ENCODE data around the gene TRIM24. TPM values are rescaled to one million over a fixed set of nuclear protein-coding genes. Genes with fewer than 3 reads are reported as not detected.

TRIM24 gene
- total RNA-seq, 1 donor from 2014 or later, result 93.8 TPM

DNA sequence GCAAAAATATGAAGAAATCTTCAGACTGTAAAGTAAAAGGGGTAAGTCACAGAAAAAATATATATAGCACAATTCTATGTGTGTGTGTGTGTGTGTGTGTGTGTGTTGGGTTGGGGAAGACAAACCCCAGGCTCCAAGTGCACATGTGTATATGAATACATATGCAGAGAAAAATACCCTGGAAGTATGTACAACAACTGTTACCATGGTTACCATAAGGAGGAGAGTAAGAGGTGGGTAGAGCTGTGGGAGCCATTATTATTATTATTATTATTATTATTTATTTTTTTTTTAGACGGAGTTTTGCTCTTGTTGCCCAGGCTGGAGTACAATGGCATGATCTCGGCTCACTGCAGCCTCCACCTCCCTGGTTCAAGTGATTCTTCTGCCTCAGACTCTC is 23.7 kb upstream of the TRIM24 start:
- Mint-ChIP-seq H3K9me3 (peaks cover 13% of the 10 kb centered on the region), H3K36me3 (ENCODE audit: low read depth) (peaks cover 10% of the 10 kb centered on the region), H3K4me1 (no peaks in the 10 kb centered on the region), H3K27ac (ENCODE audit: unreplicated experiment) (no peak overlapping the region), H3K27me3 (ENCODE audit: low read depth) (no peaks in the 10 kb centered on the region), H3K4me3 (no peak overlapping the region)
- TF ChIP-seq, protein P1, sequence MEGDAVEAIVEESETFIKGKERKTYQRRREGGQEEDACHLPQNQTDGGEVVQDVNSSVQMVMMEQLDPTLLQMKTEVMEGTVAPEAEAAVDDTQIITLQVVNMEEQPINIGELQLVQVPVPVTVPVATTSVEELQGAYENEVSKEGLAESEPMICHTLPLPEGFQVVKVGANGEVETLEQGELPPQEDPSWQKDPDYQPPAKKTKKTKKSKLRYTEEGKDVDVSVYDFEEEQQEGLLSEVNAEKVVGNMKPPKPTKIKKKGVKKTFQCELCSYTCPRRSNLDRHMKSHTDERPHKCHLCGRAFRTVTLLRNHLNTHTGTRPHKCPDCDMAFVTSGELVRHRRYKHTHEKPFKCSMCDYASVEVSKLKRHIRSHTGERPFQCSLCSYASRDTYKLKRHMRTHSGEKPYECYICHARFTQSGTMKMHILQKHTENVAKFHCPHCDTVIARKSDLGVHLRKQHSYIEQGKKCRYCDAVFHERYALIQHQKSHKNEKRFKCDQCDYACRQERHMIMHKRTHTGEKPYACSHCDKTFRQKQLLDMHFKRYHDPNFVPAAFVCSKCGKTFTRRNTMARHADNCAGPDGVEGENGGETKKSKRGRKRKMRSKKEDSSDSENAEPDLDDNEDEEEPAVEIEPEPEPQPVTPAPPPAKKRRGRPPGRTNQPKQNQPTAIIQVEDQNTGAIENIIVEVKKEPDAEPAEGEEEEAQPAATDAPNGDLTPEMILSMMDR (conservative IDR thresholded peaks at IDR 0.05), result no peak
- no peak for DNase-seq (ENCODE audit: low read depth, low spot score)

DNA sequence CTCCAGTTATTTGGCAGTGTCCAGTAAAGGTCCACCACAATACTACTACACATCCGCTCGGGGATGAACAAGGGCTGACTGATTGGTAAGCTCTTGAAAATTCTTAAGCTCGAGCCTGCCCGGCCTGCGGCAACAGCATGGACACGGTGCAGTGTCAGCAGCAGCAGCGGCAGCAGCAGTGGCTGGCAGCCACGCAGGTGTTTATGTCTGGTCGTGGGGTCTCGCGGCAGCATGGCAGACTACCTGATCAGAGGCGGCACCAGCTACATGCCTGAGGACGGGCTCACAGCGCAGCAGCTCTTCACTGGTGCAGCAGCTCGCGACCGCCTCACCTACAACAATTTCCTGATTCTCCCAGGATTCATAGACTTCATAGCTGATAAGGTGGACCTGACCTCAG is 19.6 kb upstream of the TRIM24 start:
- H3K4me3 Mint-ChIP-seq, result no peak overlapping the region
- DNase-seq (ENCODE audit: low read depth, low spot score), result no peak
- H3K27me3 Mint-ChIP-seq (ENCODE audit: low read depth), result no peaks in the 10 kb centered on the region
- TF ChIP-seq, protein P1 (conservative IDR thresholded peaks at IDR 0.05), result no peak
- peaks cover 2% of the 10 kb centered on the region for H3K36me3 Mint-ChIP-seq (ENCODE audit: low read depth)
- peaks cover 8% of the 10 kb centered on the region for H3K9me3 Mint-ChIP-seq
- H3K27ac Mint-ChIP-seq (ENCODE audit: unreplicated experiment), result peak overlapping the region; percentile 43
- H3K4me1 Mint-ChIP-seq, result no peaks in the 10 kb centered on the region

DNA sequence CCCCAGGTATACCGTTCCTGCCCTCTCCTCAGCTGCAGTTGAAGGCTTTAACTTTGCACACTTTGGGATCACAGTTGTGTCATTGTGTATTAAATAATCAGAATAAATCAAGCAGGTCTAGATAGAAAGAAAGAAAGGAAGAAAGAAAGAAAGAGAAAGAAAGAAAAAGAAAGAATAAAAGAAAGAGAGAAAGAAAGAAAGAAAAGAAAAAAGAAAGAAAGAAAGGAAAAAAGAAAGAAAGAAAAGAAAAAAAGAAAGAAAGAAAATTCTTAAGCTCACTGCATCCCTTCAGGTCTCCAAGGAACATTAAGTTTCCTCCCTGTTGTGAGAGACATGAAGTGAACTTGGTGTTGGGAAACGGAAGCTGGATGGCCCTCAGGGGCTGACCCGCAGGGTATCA is 17.2 kb upstream of the TRIM24 start:
- Mint-ChIP-seq H3K27me3 (ENCODE audit: low read depth) (no peaks in the 10 kb centered on the region), H3K9me3 (peaks cover 8% of the 10 kb centered on the region), H3K36me3 (ENCODE audit: low read depth) (peaks cover 3% of the 10 kb centered on the region), H3K4me3 (no peak overlapping the region), H3K4me1 (no peaks in the 10 kb centered on the region), H3K27ac (ENCODE audit: unreplicated experiment) (no peak overlapping the region)
- TF ChIP-seq, protein P1 (conservative IDR thresholded peaks at IDR 0.05), result no peak
- no peak for DNase-seq (ENCODE audit: low read depth, low spot score)

DNA sequence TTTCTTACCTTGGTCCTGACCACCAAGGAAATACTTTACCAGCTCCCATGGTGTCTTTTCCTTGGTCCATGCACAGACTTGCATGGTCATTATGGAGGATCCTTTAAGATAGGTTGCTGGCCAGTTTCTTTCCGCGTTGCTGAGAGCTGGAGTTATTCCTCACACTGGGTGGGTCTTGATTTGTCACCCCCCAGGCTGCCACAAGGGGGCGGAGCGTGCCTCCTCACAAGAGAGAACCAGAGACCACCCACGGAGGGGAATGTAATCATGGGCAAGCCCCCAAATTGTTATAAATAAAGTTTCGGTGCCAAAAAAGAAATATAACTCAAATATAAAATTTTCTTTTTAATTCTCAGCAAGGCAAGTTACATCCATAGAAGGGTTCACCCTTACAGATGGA is 10.5 kb upstream of the TRIM24 start:
- H3K27me3 Mint-ChIP-seq (ENCODE audit: low read depth), result no peaks in the 10 kb centered on the region
- peak; percentile 45 for DNase-seq (ENCODE audit: low read depth, low spot score)
- H3K27ac Mint-ChIP-seq (ENCODE audit: unreplicated experiment), result no peak overlapping the region
- TF ChIP-seq, protein P1 (conservative IDR thresholded peaks at IDR 0.05), result peak; percentile 52
- H3K4me3 Mint-ChIP-seq, result no peak overlapping the region
- H3K4me1 Mint-ChIP-seq, result no peaks in the 10 kb centered on the region
- peaks cover 3% of the 10 kb centered on the region for H3K36me3 Mint-ChIP-seq (ENCODE audit: low read depth)
- peaks cover 7% of the 10 kb centered on the region for H3K9me3 Mint-ChIP-seq

DNA sequence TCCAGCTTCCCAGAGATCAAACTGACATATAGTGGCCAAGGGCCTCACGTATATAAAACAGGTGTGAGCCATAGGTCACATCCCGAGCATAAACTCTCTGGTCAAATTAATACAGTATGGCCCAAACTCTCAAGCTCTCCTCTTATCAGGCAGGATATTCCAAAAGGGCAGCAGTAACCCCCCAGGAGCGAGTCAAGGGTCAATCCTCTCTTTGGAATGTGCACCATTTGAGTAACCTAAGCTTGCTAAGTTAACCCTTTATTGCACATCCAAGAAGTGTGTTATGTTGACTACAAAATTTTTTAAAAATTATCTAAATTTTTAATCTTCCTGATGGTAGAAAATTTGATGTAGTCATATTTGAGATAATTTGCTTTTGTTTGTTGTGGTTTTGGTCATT is 4.5 kb upstream of the TRIM24 start:
- Mint-ChIP-seq H3K9me3 (peaks cover 2% of the 10 kb centered on the region), H3K4me3 (no peak overlapping the region), H3K4me1 (peaks cover 18% of the 10 kb centered on the region), H3K27me3 (ENCODE audit: low read depth) (no peaks in the 10 kb centered on the region), H3K36me3 (ENCODE audit: low read depth) (peaks cover 2% of the 10 kb centered on the region), H3K27ac (ENCODE audit: unreplicated experiment) (no peak overlapping the region)
- TF ChIP-seq, protein P1 (conservative IDR thresholded peaks at IDR 0.05), result no peak
- no peak for DNase-seq (ENCODE audit: low read depth, low spot score)

DNA sequence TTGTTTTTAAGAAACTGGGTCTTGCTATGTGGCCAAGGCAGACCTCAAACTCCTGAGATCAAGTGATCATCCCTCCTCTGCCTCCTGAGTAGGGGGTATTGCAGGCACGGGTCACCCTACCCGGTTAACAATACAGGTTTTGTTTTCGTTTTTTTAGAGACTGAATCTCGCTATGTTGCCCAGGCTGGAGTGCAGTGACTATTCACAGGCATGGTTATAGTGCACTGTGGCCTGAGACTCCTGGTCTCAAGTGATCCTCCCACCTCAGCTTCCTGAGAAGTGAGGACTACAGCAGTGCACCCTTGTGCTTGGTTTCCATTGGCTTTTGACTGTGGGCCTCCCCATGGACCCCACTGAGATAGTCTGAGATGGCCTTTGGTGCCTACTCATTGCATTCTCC is 3.8 kb upstream of the TRIM24 start:
- peaks cover 21% of the 10 kb centered on the region for H3K4me1 Mint-ChIP-seq
- no peak for DNase-seq (ENCODE audit: low read depth, low spot score)
- H3K36me3 Mint-ChIP-seq (ENCODE audit: low read depth), result peaks cover 4% of the 10 kb centered on the region
- TF ChIP-seq, protein P1 (conservative IDR thresholded peaks at IDR 0.05), result no peak
- H3K4me3 Mint-ChIP-seq, result no peak overlapping the region
- H3K27me3 Mint-ChIP-seq (ENCODE audit: low read depth), result no peaks in the 10 kb centered on the region
- peaks cover 2% of the 10 kb centered on the region for H3K9me3 Mint-ChIP-seq
- no peak overlapping the region for H3K27ac Mint-ChIP-seq (ENCODE audit: unreplicated experiment)
